HG02884 (cell line): Measurements from ENCODE around the gene GADD45A.
A peak's percentile ranks its signal among the peaks of the same experiment; 100 is the strongest.
"Not testable (repeated sequence)": the region's sequence is repeated elsewhere in the genome, so short reads cannot be mapped to it uniquely, and the experiment has no call there.

ENCODE experiments used
- ATAC-seq: cut with Tn5 transposase; IDR thresholded peaks from one replicate; pipeline ENCODE4 v1.9.1; 2021; ENCODE audit warnings: mild to moderate bottlenecking, moderate library complexity; ENCODE audit not compliant: unreplicated experiment

Gene GADD45A

DNA sequence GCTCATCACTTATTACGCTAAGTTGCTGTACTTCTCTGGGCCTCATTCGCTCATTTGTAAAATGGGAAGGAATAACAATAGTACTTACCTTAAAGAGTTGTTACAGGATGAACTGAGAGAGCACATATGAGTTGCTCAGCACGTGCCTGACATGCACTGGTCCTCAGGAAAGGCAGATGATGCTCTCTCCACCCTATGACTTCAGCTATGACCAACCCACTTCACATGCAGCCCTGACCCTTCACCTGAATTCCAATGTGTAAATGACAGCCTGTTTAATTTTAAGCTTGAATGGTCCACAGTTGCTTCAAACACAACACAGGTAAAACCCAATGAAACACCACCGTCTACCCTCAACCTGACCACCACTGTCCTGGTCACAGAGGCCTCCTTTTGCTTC lies 32.9 kb downstream of the GADD45A start:
- ATAC-seq = no peak

DNA sequence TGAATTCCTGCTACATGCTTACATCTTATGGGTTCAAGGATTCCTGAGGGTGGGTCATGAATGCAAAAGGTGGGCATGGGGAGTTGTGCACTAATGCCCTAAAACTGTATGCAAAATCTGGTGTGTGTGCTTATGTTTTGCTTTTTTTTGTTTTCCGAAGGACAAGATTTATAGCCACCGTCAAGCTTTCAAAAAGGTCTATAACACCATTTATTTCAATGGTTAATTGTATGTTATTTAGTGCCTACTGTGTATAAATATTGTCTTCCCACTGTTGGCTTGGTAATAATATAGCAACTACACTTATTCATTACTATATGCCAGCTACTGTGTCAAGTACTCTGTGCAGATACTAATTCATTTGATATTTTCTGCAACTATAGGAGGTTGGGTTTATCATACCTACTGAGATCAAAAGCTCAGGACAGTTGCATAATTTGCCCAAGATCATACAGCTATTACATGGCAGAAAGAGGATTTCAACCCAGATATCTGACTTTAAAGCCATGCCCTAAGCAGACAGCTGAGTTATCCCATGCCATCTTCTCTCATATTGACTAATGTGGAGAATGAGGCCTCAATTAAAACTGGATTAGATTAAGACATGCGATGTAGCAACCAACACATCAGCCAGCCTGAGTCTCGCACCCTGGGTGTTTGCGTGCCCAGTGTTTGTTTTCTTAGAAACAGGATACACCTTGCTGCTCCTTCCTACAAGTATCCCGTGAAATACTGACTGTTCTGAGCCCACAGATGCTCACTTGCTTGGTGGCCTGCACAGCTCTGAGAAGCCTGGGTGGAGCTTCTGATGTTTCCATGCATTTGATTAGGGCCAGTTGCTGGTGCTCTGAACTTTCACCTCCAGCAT lies 34.6 kb downstream of the GADD45A start:
- ATAC-seq = no peak

DNA sequence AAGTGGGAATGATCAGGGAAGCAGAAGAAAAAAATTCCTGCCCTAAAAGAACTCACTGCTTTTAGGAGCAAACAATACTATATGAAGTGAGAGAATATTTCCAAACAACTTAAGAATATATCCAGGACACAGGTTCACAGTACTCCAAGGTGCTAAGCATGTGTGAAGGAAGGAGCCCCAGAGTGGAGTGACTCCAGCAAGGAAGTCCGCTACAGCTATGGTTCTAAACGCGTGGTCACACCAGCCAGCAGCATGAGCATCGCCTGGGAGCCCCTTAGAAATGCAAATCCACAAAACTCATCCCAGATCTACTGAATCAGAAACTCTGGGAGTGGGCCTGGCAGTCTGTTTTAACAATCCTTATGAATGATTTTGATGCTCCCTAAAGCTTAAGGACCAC lies 36.1 kb downstream of the GADD45A start:
- no peak for ATAC-seq

DNA sequence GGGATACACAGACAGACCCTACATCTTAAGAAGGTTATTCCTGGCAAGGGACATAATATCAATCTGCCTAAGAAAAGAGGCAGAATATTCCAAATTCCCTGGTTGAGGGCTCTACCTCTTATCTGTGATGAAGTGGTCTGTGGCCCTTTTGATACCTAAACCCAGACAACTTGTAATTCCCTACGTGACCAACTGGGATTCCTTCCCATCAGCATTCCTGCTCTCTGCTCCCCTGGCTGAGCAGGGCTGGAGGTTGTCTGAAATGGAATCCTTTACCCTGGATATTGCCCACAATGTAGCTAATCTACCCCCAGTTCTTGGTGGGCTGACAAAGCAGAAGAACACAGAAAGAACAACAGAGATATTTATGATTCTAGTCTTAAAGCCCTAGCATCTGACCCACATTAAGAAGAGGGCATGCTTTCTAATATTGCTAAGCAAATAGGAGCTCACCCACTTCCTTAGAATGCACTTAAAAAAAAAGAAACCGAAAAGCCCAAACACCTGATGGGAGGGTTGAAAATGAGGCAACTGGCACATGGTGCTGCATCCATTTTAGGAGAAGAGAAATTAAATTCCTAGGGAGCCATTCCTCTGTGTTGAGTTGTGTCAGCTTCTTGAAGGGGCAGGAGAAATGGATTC lies 36.8 kb downstream of the GADD45A start:
- ATAC-seq = no peak

DNA sequence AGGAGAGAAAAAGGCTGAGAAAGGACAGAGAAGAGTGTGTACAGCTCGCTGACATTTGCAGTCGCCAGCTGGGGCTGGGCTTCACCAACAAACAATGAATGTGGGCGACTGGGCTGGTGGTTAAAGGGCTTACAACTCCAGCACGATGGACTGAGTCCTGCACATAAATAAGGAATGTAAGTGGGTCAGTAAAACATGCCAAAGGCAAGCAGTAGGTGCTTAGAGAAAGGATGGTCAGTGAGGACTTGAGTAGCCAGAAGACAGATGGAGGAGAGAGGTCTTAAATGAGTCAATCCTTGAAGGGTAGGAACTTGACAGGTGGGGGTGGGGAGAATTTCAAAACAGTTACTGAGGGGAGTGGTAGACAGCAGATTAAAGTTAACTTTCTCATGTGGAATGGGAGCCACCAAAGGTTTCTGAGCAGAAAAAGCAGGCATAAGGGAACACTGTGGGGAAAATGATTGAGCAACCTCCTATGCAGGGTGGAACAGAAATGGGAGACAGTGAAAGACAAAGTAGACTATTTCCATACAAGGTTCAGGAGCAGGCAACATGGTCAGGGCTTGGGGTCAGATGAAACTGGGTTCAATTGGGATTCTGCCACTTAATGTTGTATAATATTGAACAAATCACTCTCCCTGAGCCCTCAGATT lies 37.4 kb downstream of the GADD45A start:
- no peak for ATAC-seq

DNA sequence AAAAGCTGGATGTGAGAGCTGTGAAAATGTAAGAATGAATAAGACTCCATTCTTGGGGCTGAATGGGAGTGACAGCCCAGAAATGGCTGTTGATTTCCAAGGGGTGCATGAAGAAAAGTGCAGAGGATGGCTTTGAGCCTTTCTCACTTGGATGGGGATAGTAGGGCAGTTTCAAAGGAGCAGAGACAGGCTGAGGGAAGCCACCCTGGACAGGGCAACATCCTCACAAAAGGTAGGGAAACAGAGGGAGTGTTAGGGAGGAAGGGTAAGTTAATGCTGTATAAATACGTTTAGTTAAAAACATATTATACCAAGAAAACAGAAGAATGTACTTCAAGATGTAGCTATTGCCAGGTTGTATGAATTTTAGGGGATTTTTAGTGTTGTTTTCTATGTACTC lies 38.1 kb downstream of the GADD45A start:
- ATAC-seq = no peak

DNA sequence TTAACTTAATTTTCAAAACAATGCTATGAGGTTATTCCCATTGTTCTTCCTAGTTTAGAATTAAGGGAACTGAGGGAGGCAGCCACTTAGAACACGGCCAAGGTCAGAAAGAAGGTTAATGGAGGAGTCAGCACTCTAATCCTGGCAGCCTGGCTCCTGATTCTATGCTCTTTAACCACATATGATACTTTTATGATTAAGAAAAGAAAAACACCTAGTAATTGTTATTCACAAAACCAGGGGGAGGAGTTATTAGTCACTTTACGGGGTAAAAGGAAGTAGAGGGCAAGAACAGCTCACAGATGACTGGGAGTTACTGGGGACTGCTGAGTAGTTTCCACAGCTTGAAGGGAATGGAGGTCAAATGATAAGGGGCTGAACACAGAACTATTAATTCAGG lies 38.6 kb downstream of the GADD45A start:
- ATAC-seq = peak; percentile 78

DNA sequence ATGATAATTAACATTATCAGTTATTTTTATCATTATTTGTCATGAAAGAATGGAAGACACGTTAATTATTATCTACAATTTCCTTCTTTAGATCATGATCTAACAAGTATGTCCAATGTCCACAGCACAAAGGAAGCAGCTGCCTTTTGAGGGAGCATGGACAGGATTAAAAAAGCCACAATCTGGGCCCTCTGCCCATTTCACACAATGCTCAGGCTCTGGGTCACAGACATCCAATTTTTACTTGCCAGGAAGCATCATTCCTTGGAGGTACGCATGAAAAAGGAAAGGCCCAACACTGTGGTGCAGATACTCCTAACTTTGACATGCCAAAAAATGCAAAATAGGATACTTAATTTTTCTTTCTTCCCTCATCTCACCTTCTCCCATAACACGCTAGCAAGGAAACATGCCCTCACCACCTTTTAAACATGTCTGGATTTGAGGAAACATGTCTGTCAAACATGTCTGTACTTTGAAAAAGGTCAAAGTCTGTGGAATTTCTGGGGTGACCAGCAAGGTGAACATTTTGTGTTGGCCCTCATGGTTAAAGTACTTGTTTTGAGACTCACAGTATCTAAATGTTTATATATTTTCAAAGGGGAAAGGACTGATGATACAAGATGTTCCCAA lies 40.0 kb downstream of the GADD45A start:
- ATAC-seq = no peak

DNA sequence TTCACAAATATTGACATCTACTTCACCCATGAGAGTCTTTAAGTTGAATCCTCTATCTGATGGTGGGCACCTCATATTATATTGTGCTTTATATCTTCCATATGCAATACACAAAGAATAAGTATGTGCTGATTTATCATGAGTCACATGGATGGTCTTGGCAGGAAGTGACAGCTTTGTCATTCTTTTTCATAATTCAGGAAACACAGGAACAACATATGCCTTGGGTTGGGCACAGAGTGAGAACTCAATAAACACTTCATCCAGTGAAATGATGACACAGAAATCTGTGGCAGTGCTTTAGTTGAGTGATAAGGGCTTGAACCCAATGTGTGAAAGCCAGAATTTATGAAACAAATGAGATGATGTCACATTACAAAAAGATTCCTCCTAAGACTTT lies 41.2 kb downstream of the GADD45A start:
- ATAC-seq = no peak

DNA sequence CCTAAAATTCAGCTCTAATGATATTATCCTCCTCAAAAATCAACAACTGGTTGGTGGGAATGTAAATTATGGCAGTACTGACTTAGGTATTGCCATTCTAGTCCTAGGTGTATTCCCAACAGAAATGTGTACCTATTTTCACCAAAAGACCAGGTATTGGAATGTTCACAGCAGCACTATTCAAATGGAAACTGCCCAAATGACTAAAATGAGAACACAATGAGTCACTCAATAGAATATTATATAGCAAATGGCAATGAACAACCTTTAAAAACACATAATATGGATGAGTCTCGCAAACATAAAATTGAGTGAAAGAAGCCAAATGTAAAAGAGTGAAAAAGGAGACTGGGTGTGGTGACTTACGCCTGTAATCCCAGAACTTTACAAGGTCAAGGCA lies 44.9 kb downstream of the GADD45A start:
- ATAC-seq = peak; percentile 36

DNA sequence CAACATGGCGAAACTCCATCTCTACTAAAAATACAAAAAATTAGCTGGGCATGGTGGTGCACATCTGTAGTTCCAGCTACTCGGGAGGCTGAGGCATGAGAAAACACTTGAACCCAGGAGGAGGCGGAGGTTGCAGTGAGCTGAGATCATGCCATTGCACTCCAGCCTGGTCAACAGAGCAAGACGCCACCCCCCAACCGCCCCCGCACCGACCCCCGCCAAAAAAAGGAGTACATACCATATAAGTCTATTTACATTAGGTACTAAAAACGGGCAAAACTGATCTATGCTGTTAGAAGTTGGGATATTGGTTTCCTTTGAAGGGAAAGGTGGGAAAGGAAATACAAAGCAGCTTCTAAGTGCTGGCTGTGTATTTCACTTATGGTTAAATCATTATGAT lies 45.3 kb downstream of the GADD45A start:
- ATAC-seq = not testable (repeated sequence)

DNA sequence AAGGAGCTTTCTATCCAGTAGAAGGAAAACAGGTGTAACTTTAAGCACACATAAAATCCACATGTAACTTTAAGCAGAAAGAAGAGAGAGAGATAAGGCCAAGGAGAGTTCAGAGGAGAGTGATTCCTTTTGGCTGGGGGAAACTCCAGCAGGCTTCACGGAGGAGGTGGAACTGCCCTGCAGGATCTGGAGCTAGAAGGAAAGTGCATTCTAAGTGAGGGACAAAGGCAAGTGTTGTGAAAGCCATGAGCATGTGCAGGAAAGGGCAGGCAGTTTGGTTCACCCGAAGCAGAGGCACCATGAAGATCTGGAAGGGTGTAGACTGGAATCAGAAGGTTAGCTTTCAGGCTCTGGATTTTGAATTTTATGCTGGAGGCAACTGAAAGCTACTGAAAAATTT lies 46.3 kb downstream of the GADD45A start:
- no peak for ATAC-seq

DNA sequence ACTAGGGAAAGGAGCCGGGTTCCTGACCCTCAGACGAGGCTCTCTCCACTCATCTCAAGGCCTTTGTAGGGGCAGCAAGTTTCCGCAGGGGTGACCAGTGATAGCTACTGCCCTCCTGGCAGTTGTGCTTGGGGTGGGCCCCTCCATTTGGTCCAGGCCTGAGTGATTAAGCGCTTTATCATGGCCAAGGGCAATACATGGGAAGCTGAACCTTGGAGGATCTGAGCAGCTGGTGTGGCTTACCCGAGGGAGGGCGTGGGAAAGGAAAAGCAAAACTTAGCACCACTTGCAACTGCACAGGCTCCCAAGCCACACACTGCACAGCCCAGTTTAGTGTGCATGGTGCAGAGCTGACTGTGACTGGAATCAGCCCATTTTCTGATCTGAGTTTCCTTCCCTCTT lies 47.8 kb downstream of the GADD45A start:
- ATAC-seq = peak; percentile 43

DNA sequence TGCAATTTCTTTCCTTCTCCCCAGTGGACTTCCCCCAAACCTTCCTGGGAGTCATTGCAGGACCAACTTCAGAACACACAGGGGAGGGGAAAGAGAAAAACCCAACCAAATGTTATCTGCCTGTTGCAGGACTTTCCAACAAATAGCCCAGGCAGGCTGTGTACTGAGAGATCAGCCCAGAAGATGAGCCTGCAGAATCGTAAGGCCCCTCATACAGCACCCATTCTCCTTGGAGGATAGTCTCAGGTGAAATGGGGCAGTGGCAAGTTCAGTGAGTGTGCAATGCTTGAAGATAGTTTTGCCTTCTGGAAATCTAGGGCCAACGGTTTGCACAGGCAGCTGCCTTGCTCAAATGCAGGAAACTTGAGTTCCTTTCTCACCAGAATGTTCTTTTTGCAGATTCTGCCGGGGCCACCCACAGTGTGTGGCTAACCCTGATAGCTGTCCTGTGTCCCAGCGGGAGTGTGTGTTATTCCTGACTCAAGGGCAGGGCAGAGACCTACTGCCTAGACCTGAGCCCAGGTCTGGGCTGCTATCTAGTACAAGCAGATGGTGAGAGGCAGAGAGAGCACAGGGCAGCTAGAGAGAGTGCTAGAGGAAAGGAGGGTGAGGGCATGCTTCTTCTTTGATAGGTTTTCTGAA lies 48.8 kb downstream of the GADD45A start:
- no peak for ATAC-seq

DNA sequence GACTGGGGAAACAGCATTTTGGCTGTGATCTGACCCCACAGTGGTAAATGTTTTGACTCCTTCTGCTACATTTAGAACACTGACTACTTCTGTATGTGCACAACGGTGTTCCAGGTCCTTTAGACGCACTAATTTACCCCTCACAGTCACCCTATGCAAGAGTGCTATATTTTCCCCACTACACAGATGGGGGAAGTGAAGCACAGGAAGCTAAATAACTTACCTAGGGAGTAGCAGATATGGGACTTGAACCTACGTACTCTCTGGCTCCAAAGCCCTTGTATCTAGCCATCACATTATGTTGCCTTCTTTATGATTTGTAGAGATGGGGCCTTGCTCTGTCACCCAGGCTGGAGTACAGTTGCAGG lies 49.3 kb downstream of the GADD45A start:
- no peak for ATAC-seq

DNA sequence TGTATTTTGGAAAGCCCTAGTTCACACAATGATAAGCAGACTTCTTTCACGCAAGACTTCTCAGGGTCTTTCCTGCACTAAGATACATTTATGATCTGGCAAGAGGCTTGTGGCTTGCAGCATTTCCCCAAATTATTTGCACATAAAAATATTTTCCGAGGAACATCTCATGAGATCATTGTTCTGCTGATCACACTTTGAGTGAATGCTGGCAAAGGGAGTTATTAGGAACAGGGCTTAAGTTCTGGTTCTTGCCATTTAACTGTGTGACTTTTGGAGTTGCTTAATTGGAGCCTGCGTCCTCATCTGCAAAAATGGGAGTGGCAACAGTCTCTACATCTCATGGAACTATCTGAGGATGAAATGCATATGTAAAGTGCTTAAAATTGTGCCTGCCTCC lies 50.2 kb downstream of the GADD45A start:
- ATAC-seq = no peak

DNA sequence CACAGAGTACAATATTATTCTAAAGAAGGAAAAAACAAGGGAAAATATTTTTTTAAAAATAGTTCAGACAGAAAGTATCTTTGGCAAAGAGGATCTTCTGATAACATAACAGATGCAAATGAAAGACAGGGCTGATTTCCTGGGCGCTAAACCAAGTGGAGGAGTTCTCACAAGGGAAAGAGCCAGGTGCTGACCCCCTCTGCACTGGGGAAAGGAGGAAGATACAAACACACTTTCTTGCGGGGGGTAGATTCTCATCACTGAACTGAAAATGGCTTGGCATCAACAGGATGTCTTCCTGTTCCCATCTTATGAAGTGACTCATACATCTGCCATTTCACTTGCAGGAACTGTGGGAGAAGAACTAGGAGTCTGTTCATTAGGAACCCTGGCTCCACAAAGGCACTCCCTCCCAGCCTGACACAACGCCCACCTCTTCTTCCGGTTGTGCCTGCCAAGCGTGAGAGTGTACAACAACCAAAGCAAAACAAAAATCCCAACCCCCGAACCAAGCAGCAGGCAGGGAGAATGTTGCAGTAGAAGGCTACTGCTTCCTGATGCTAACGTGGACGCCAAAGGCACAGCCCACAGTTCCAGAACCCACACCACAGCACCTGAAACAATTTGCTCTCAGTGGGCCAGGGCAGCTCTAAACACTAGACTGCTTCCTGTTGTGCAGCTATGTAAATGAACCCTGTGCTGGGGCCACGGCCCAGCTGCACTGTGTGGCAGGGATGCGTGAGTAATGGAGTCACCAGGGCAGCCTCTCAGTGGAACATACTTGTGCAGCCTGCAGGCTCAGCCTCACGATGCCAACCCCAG lies 51.0 kb downstream of the GADD45A start:
- ATAC-seq = peak; percentile 84

DNA sequence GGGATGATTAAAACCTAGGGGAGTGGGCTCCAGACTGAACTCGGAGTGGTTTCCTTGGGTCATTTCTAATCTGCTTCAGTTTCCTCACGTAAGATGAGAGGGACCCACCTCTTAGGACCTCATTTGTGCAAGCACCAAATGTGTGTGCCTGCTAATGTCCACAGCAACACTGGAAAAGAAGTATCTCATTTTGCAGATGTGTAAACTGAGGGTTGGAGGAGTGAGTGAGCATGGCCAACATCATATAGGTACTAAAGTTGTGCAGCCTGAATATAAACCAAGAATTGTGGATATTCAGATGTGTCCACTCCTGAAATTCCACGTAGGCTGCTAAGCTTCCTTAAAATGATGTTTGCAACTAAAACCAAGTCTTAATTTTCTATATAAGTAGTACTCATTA lies 51.7 kb downstream of the GADD45A start:
- no peak for ATAC-seq

DNA sequence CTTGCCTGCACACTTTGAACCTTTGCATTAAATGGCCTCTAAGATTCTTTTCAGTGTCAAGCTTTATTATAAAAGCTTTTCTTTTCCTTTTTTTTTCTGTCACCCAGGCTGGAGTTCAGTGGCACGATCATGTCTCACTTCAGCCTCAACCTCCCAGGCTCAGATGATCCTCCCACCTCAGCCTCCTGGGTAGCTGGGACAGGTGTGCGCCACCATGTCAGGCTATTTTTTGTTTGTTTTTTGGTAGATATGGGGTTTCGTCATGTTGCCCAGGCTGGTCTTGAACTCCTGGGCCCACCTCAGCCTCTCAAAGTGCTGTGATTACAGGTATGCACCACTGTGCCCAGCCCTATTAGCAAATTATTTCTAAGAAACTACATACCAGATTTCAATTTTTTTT lies 52.9 kb downstream of the GADD45A start:
- ATAC-seq = no peak
